GM12873 (cell line): Measurements from ENCODE around the gene PRKN.

Experiments used
- TF ChIP-seq, protein P1 (sequence below): IDR thresholded peaks from 2 replicates; pipeline ENCODE4 v1.5.1; 2012; ENCODE audit warnings: low read depth, mild to moderate bottlenecking, moderate library complexity, low read length, control low read depth; ENCODE audit not compliant: insufficient read depth; ENCODE audit errors: missing control alignments

PRKN gene

DNA sequence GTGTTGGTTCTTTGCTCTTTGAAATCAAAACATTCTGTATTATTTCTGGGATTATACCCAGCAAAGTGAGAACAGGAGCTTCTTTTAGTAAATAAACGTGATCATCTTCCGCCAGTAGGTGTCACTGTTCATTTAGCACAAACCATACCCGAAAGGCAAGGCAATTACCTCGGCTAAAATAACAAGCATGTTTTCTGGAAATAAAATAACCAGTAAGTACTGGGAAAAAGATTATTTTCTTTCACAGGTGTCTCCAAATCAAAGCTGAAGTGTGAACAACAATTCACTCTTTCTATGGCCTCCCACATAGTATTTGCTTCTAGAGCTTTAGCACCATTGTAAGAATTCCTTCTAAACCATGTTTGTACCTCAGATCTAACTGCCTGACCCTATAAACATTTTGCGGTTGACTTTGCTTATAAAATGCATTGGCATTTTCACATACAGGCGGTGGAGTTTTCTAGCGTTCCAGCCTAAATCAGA lies 1309.1 kb downstream of the PRKN start:
- TF ChIP-seq, protein P1, sequence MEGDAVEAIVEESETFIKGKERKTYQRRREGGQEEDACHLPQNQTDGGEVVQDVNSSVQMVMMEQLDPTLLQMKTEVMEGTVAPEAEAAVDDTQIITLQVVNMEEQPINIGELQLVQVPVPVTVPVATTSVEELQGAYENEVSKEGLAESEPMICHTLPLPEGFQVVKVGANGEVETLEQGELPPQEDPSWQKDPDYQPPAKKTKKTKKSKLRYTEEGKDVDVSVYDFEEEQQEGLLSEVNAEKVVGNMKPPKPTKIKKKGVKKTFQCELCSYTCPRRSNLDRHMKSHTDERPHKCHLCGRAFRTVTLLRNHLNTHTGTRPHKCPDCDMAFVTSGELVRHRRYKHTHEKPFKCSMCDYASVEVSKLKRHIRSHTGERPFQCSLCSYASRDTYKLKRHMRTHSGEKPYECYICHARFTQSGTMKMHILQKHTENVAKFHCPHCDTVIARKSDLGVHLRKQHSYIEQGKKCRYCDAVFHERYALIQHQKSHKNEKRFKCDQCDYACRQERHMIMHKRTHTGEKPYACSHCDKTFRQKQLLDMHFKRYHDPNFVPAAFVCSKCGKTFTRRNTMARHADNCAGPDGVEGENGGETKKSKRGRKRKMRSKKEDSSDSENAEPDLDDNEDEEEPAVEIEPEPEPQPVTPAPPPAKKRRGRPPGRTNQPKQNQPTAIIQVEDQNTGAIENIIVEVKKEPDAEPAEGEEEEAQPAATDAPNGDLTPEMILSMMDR, result peak; percentile 60

DNA sequence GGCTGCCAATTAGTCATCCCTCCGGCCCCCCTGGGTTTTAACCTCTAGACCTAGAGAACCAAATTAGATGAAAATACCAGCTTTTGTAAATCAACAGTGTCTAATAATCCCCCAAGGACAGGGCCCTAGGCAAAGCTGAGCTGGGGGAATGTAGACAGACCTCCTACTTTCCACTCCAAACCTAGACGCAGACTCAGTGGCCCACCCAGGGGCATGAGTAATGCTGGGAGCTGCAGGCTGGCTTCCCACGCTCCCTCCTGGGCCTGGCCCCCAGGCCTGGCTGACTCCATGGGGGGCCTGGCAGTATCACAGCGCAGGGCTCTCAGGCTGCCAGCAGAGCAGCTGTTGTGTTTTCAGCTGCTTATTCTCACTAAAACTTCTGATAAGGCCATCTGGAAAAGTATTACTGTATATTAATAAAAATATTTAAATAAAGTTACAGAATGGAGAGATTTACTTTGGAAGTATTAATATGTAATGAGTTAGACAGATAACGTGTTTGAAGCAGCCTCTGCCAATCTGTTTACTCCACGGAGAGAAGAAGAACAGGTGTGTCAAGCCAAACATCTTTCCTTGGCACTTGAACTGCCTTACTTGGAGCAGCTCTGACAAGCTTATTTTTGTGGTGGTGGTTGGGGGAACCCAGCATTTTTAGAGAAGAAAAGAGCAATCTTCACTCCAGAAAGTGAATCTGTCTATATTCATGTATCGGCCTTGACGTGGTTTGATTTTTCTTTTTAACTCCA lies 1309.7 kb downstream of the PRKN start:
- TF ChIP-seq, protein P1, result no peak

DNA sequence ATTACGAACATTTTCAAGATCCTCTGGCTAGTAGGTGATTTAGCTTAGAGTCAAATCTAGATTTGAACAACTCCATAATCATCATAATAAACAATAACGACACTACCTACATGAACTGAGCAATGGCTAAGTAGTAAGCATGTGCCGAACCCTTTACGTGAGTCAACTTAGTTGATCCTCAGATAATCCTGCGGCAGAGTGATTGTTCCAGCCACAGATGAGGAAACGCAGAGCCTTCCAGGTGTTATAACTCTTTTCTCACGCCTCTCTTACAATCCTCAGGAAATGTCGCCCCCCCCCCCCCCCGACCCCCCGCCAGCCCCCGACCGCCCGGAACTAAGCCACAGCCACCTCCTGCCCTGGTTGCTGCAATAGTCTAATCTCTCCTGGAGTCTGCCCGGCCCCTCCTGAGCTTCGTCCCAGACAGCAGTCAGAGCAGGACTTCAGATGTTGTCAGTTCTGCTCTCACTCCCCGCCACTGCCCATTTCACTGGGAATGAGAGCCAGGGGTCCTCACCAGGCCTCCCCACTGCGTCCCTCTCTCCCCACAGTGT lies 1312.2 kb downstream of the PRKN start:
- TF ChIP-seq, protein P1, result no peak

DNA sequence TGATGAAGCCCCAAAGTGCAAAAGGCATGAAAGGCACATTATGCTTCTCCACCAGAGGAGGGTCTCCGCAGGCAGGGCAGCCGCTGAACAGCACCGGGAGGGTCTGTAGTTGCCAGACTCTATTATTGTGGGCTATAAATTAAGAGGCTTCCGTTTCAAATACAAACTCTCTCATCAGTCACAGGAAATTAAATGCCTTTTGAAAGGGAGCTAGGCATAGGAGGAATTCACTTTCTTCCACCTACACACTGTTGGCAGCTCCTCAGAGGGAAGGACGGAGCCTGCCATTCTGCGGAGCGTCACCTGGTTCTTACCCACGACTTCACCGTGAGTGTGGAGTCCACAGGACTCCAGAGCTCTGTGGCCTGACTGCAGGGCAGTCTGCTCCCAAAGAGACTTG lies 1312.9 kb downstream of the PRKN start:
- TF ChIP-seq, protein P1, result no peak

DNA sequence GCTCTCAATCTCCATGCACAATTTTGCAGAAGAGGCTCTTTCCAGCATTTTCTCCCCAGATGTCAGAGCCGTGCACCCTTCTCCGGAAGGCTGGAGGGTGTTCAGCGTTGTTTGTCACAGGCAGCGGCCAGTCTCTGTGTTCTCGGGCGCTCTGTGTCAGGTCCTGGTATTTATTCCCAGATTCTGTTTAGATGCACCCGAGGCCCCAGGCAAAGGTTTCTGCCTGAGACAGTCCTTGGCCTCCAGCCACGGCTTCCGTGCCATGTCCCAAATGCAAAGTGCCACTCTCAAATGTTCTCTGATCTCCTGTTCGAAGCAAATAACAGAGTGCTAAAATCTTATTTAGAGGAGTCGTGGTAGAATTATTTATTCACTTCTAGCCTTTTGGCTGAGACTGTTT lies 1313.4 kb downstream of the PRKN start:
- TF ChIP-seq, protein P1, result no peak

DNA sequence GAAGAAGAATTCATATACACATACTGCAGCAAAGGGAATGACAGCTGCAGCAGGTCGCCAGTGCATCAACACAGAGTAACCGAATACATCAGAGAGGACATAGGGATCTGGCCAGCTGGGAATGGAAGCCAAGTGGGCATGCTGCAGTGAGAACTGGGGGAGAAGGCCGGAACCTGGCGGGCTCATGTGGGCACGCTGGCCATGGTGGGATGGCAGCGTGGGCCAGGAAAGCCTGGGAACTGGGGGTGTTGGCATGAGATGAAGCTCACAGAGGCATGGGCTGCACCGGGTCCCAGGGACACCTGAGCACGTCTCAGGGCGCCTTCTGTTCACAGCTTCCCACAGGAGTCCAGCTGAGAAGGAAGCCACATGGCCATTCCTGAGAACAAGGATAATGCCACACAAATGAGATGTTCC lies 1314.2 kb downstream of the PRKN start:
- TF ChIP-seq, protein P1, result no peak

DNA sequence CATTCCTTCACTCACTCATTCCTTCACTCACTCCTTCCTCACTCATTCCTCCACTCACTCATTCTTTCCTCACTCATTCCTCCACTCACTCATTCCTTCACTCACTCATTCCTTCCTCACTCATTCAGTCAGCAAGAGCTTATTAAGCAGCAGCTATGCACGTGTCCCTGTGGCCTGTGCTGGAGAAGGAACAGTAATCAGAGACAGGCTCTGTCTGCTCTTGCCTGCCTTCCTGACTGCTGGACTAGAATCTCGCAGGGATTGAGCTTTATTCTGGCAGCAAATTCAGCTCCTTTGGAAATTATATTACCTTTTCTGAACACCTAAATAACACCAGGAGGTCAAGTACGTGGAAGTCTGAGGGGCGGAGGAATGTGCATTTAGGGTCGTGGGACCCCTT lies 1314.8 kb downstream of the PRKN start:
- TF ChIP-seq, protein P1, result no peak
